ENCODE measurements around the gene GUCD1. TPM values are rescaled to one million over a fixed set of nuclear protein-coding genes. Genes with fewer than 3 reads are reported as not detected.

GUCD1 gene
- total RNA-seq, 3 donors from 2014 or later (not counting 1 experiment from before 2014, with no cell fraction given), result 76.9 to 102 (median 94.9) TPM

GRCh38 chr22:24521791-24522245 lies 33.1 kb downstream of the GUCD1 start:
- H3K27ac ChIP-seq (ENCODE audit: low read length), result no peak overlapping the region
- no peak overlapping the region for H3K4me3 ChIP-seq (ENCODE audit: low read length)
- H3K27me3 Mint-ChIP-seq (ENCODE audit: low read depth in 2 of 2), result no peaks in the 10 kb centered on the region
- H3K36me3 ChIP-seq (ENCODE audit: control insufficient read depth, insufficient read depth, low read length), result no peaks in the 10 kb centered on the region
- 33% methylated on average over 8 of the region's 8 CpGs for WGBS (ENCODE audit: insufficient coverage)
- H3K9me3 Mint-ChIP-seq, result no peaks in the 10 kb centered on the region
- no peaks in the 10 kb centered on the region for H3K9me3 ChIP-seq (ENCODE audit: control insufficient read depth, insufficient read depth, low read length)
- intact Hi-C loops (cut with micrococcal nuclease), result loop anchor here (10.0 kb wide), 2 partner anchors 337 to 567 kb away; partner anchors contain the start of gene SUSD2
- H3K27ac Mint-ChIP-seq, result peak overlapping the region in 1 of 2 donors; percentile 27
- no peak for TF ChIP-seq CTCF (IDR thresholded peaks at IDR 0.05)
- H3K36me3 Mint-ChIP-seq, result no peaks in the 10 kb centered on the region
- peak in 1 of 3 donors; percentile 34 for ATAC-seq
- peaks cover 9% of the 10 kb centered on the region for H3K4me1 ChIP-seq (ENCODE audit: control insufficient read depth, insufficient read depth, low read length)
- H3K4me1 Mint-ChIP-seq, result peaks cover 11 to 12% of the 10 kb centered on the region in 2 donors
- DNase-seq, result peak in 1 of 2 donors; percentile 58
- H3K4me3 Mint-ChIP-seq, result no peak overlapping the region
- no peaks in the 10 kb centered on the region for H3K27me3 ChIP-seq (ENCODE audit: control insufficient read depth, insufficient read depth, low read length)

- no peaks in the 10 kb centered on the region for H3K36me3 ChIP-seq (ENCODE audit: control insufficient read depth, insufficient read depth, low read length)
- H3K9me3 ChIP-seq (ENCODE audit: control insufficient read depth, insufficient read depth, low read length), result no peaks in the 10 kb centered on the region
- no peaks in the 10 kb centered on the region for H3K36me3 Mint-ChIP-seq
- no peaks in the 10 kb centered on the region for H3K27me3 ChIP-seq (ENCODE audit: control insufficient read depth, insufficient read depth, low read length)
- peaks cover 10% of the 10 kb centered on the region for H3K4me1 ChIP-seq (ENCODE audit: control insufficient read depth, insufficient read depth, low read length)
- no peak overlapping the region for H3K27ac Mint-ChIP-seq
- WGBS (ENCODE audit: insufficient coverage), result 91% methylated on average over 4 of the region's 5 CpGs
- DNase-seq (no peak), ATAC-seq (no peak)
- no peak overlapping the region for H3K27ac ChIP-seq (ENCODE audit: low read length)
- H3K27me3 Mint-ChIP-seq (ENCODE audit: low read depth in 2 of 2), result no peaks in the 10 kb centered on the region
- H3K4me3 ChIP-seq (ENCODE audit: low read length), result no peak overlapping the region
- intact Hi-C loops (cut with micrococcal nuclease), result no loop called here
- H3K4me1 Mint-ChIP-seq, result peaks cover 5 to 16% of the 10 kb centered on the region in 2 donors
- H3K9me3 Mint-ChIP-seq, result no peaks in the 10 kb centered on the region
- TF ChIP-seq CTCF (IDR thresholded peaks at IDR 0.05), result no peak
- no peak overlapping the region for H3K4me3 Mint-ChIP-seq
These were observed 35.4 kb downstream of the GUCD1 start for GRCh38 chr22:24519496-24519895.

DNA sequence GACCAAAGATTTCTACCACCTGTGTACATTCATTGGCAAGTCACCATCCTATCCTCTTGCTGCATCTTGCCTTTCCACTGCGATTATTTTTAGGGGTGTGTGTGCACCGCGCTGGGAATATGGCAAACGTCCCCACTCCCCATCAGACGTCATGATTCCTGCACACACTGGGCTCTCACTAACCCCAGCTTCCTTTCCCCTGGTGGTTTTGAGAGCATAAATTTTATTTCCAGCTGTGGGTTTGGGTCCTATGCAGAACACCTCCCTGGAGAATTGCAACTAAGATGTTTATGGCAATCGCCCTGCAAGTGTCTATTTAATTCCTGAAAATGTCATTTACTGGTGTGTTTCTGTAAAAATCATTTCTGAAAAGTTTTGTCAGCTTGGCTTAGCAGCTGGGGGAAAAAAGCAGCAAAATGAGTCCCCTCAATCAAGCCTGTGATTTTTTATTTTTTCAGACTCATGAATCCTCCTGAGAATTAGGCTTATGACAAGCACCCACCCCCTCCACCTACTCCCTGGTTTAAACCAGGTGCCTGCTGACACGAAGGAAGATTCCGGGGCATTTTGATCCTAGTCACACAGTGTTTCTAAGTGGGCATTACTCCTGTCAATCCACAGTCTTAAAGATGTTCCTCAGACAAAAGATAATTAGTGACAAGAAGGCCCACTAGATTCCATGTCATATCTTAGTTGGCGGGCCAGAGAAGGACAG lies 36.0 kb downstream of the GUCD1 start:
- no peaks in the 10 kb centered on the region for H3K9me3 Mint-ChIP-seq
- Histone ChIP-seq H3K4me3 (ENCODE audit: low read length) (no peak overlapping the region), H3K36me3 (ENCODE audit: control insufficient read depth, insufficient read depth, low read length) (no peaks in the 10 kb centered on the region), H3K27ac (ENCODE audit: low read length) (no peak overlapping the region), H3K27me3 (ENCODE audit: control insufficient read depth, insufficient read depth, low read length) (no peaks in the 10 kb centered on the region), H3K9me3 (ENCODE audit: control insufficient read depth, insufficient read depth, low read length) (no peaks in the 10 kb centered on the region), H3K4me1 (ENCODE audit: control insufficient read depth, insufficient read depth, low read length) (peaks cover 10% of the 10 kb centered on the region)
- no peaks in the 10 kb centered on the region for H3K36me3 Mint-ChIP-seq
- DNase-seq (no peak), ATAC-seq (no peak)
- no peak for TF ChIP-seq CTCF (IDR thresholded peaks at IDR 0.05)
- no peak overlapping the region for H3K27ac Mint-ChIP-seq
- no peaks in the 10 kb centered on the region for H3K27me3 Mint-ChIP-seq (ENCODE audit: low read depth in 2 of 2)
- WGBS (ENCODE audit: insufficient coverage), result 31% methylated on average over 8 of the region's 9 CpGs
- peaks cover 5 to 16% of the 10 kb centered on the region in 2 donors for H3K4me1 Mint-ChIP-seq
- intact Hi-C loops (cut with micrococcal nuclease), result no loop called here
- no peak overlapping the region for H3K4me3 Mint-ChIP-seq

Measured in natural killer cell (primary cell).